GM23338 (cell line): ENCODE results near the gene CHI3L1. TPM values are rescaled to one million over a fixed set of nuclear protein-coding genes. Genes with fewer than 3 reads are reported as not detected.

Experiments
- ATAC-seq: fragments of 200-7000 bp; cut with Tn5 transposase; 3 replicates; pipeline ENCODE4 v1.9.1; 2020
- DNase-seq: peaks from one replicate; pipeline ENCODE4 v3.0.0-alpha.2; 2015; ENCODE audit warnings: low spot score
- H2AFZ ChIP-seq: fragments of 200-600 bp; sonication (generic); 2 replicates; pipeline ENCODE4 v1.8.0; 2016; ENCODE audit warnings: antibody characterized with exemption, mild to moderate bottlenecking, moderate library complexity
- H3F3A ChIP-seq: fragments of 200-600 bp; sonication (generic); replicated peaks from 2 replicates; pipeline ENCODE4 v1.8.0; 2017; ENCODE audit warnings: antibody characterized with exemption, mixed run types, low read depth
- H3K27ac ChIP-seq: fragments of 200-600 bp; sonication (generic); 2 replicates; pipeline ENCODE4 v1.6.1; 2016; ENCODE audit warnings: low read depth
- H3K27me3 ChIP-seq: fragments of 200-600 bp; sonication (generic); 2 replicates; pipeline ENCODE4 v1.8.0; 2016; ENCODE audit warnings: mild to moderate bottlenecking, mixed run types, moderate library complexity; ENCODE audit not compliant: insufficient read depth
- H3K36me3 ChIP-seq: fragments of 200-600 bp; sonication (generic); 2 replicates; pipeline ENCODE4 v1.8.0; 2016; ENCODE audit warnings: mild to moderate bottlenecking; ENCODE audit not compliant: insufficient read depth
- H3K4me1 ChIP-seq: fragments of 200-600 bp; sonication (generic); 2 replicates; pipeline ENCODE4 v1.8.0; 2016; ENCODE audit warnings: mild to moderate bottlenecking, moderate library complexity; ENCODE audit not compliant: insufficient read depth
- H3K4me2 ChIP-seq: fragments of 200-600 bp; sonication (generic); 2 replicates; pipeline ENCODE4 v1.7.1; 2017; ENCODE audit warnings: mixed run types
- H3K4me3 ChIP-seq: fragments of 200-600 bp; sonication (generic); 2 replicates; pipeline ENCODE4 v1.6.1; 2016; ENCODE audit warnings: mixed run types
- H3K79me2 ChIP-seq: fragments of 200-600 bp; sonication (generic); replicated peaks from 2 replicates; pipeline ENCODE4 v1.8.0; 2017; ENCODE audit warnings: mild to moderate bottlenecking; ENCODE audit not compliant: insufficient read depth
- H3K9me2 ChIP-seq: fragments of 200-600 bp; sonication (generic); 2 replicates; pipeline ENCODE4 v1.8.0; 2017; ENCODE audit not compliant: insufficient read depth
- H4K20me1 ChIP-seq: fragments of 200-600 bp; sonication (generic); replicated peaks from 2 replicates; pipeline ENCODE4 v1.8.0; 2017; ENCODE audit warnings: mild to moderate bottlenecking; ENCODE audit not compliant: insufficient read depth
- H3K27ac Mint-ChIP-seq: 2 replicates; pipeline ENCODE4 v1.8.0; 2020; ENCODE audit warnings: inconsistent platforms, mild to moderate bottlenecking, moderate library complexity, mixed read lengths
- H3K27me3 Mint-ChIP-seq: 3 replicates; pipeline ENCODE4 v1.8.0; 2022; ENCODE audit warnings: low read depth, mild to moderate bottlenecking, moderate library complexity, mixed read lengths, inconsistent platforms; ENCODE audit not compliant: insufficient read depth, poor library complexity
- H3K36me3 Mint-ChIP-seq: 3 replicates; pipeline ENCODE4 v1.8.0; 2021; ENCODE audit warnings: low read depth, mild to moderate bottlenecking, inconsistent platforms, moderate library complexity, mixed read lengths
- H3K4me1 Mint-ChIP-seq: 3 replicates; pipeline ENCODE4 v1.8.0; 2020; ENCODE audit warnings: mild to moderate bottlenecking, inconsistent platforms, mixed read lengths
- H3K4me3 Mint-ChIP-seq: 3 replicates; pipeline ENCODE4 v1.8.0; 2021; ENCODE audit warnings: moderate library complexity, mild to moderate bottlenecking, inconsistent platforms, mixed read lengths
- H3K9me3 Mint-ChIP-seq: 3 replicates; pipeline ENCODE4 v1.8.0; 2020; ENCODE audit warnings: moderate library complexity, mild to moderate bottlenecking, inconsistent platforms, mixed read lengths
- CREB1 ChIP-seq: fragments of 250-450 bp; sonication (Bioruptor Pico); IDR thresholded peaks from 2 replicates; pipeline ENCODE4 v1.5.0; 2020; ENCODE audit warnings: low read depth, mild to moderate bottlenecking, moderate library complexity
- CTCF ChIP-seq, 2 experiments: fragments of 200-600 bp in 1 of 2; sonication (generic) in 1 of 2; conservative IDR thresholded peaks; 2 replicates each; pipeline versions ENCODE4 v1.5.1 to v1.6.1; 2016 to 2017; ENCODE audit warnings: antibody characterized with exemption in 2 of 2, low read depth in 2 of 2, mild to moderate bottlenecking in 2 of 2, moderate library complexity in 1 of 2
- JUNB ChIP-seq: IDR thresholded peaks from one replicate; pipeline ENCODE4 v1.6.1; 2016; ENCODE audit warnings: antibody characterized with exemption; ENCODE audit not compliant: unreplicated experiment
- STAT1 ChIP-seq: IDR thresholded peaks from one replicate; pipeline ENCODE4 v1.6.1; 2016; ENCODE audit warnings: antibody characterized with exemption; ENCODE audit not compliant: unreplicated experiment
- ZNF462 ChIP-seq: fragments of 250-450 bp; sonication (Bioruptor Pico); IDR thresholded peaks from 2 replicates; pipeline ENCODE4 v1.5.0; 2020; ENCODE audit warnings: mild to moderate bottlenecking, moderate library complexity
- polyA plus RNA-seq: library from polyadenylated mRNA; unstranded; fragments of >200 nt; fragmentation: Nextera tagmentation; extraction: Ambion mirVana; gene quantifications from 2 replicates; pipeline ENCODE4 v1.2.1, GENCODE V29; 2016
- total RNA-seq: library from RNA; depleted of rRNA; stranded (reverse); fragments of >200 nt; shearing (Covaris generic); gene quantifications from 2 replicates; pipeline ENCODE4 v1.2.3, GENCODE V29; 2014

CHI3L1 gene
- total and polyA plus RNA-seq, 2 experiments from 2014 or later, result 0.76 TPM; not detected in 1

GRCh38 chr1:203210350-203210749 is 23.8 kb upstream of the CHI3L1 start (continued):
- TF ChIP-seq ZNF462 (CRISPR knock-in tag) (no peak), CTCF (conservative IDR thresholded peaks at IDR 0.05; ENCODE audit: low read depth in 2 of 2) (no peak), CREB1 (no peak)

GRCh38 chr1:203208181-203208580 is 21.7 kb upstream of the CHI3L1 start:
- no peak overlapping the region for H3K4me2 ChIP-seq
- Mint-ChIP-seq H3K36me3 (no peaks in the 10 kb centered on the region), H3K27me3 (peaks cover 1% of the 10 kb centered on the region), H3K27ac (no peak overlapping the region), H3K4me3 (no peak overlapping the region), H3K9me3 (no peaks in the 10 kb centered on the region), H3K4me1 (peaks cover 5% of the 10 kb centered on the region)
- TF ChIP-seq ZNF462 (CRISPR knock-in tag) (no peak), JUNB (no peak), STAT1 (no peak)
- H4K20me1 ChIP-seq, result no peaks in the 10 kb centered on the region
- no peaks in the 10 kb centered on the region for H3F3A ChIP-seq
- no peaks in the 10 kb centered on the region for H3K79me2 ChIP-seq
- H3K4me1 ChIP-seq, result no peaks in the 10 kb centered on the region
- H2AFZ ChIP-seq, result no peak overlapping the region
- DNase-seq (no peak), ATAC-seq (no peak)
- H3K9me2 ChIP-seq, result no peaks in the 10 kb centered on the region
- no peak overlapping the region for H3K4me3 ChIP-seq
- no peaks in the 10 kb centered on the region for H3K27me3 ChIP-seq
- no peak overlapping the region for H3K27ac ChIP-seq
- H3K36me3 ChIP-seq, result no peaks in the 10 kb centered on the region
